ENCODE results near the gene SLC12A5.
A peak's percentile ranks its signal among the peaks of the same experiment; 100 is the strongest.

SLC12A5 gene

GRCh38 chr20:45999557-46000261, 29.3 kb upstream of the SLC12A5 start:
- no peaks in the 10 kb centered on the region for H3K9me3 Mint-ChIP-seq
- H3K27ac Mint-ChIP-seq, result peak overlapping the region; percentile 78
- intact Hi-C loops (cut with micrococcal nuclease), result no loop called here
- H3K4me3 Mint-ChIP-seq, result no peak overlapping the region
- H3K27me3 Mint-ChIP-seq, result peaks cover 6% of the 10 kb centered on the region
- peaks cover 88% of the 10 kb centered on the region for H3K4me1 Mint-ChIP-seq (ENCODE audit: low read depth)
- no peaks in the 10 kb centered on the region for H3K36me3 Mint-ChIP-seq (ENCODE audit: low read depth)

- Mint-ChIP-seq H3K27ac (peak overlapping the region; percentile 50), H3K4me3 (no peak overlapping the region), H3K9me3 (no peaks in the 10 kb centered on the region), H3K36me3 (ENCODE audit: low read depth) (no peaks in the 10 kb centered on the region), H3K27me3 (peaks cover 2% of the 10 kb centered on the region), H3K4me1 (ENCODE audit: low read depth) (peaks cover 88% of the 10 kb centered on the region)
- intact Hi-C loops (cut with micrococcal nuclease), result no loop called here
Measured at GRCh38 chr20:46000262-46000996, 28.6 kb upstream of the SLC12A5 start.

- H3K27me3 Mint-ChIP-seq, result no peaks in the 10 kb centered on the region
- H3K27ac Mint-ChIP-seq, result peak overlapping the region; percentile 34
- H3K9me3 Mint-ChIP-seq, result no peaks in the 10 kb centered on the region
- H3K4me1 Mint-ChIP-seq (ENCODE audit: low read depth), result peaks cover 92% of the 10 kb centered on the region
- no peak overlapping the region for H3K4me3 Mint-ChIP-seq
- H3K36me3 Mint-ChIP-seq (ENCODE audit: low read depth), result no peaks in the 10 kb centered on the region
- intact Hi-C loops (cut with micrococcal nuclease), result no loop called here
Measured at GRCh38 chr20:46001498-46001897, 27.5 kb upstream of the SLC12A5 start.

GRCh38 chr20:46002008-46002407, 27.0 kb upstream of the SLC12A5 start:
- intact Hi-C loops (cut with micrococcal nuclease), result no loop called here
- no peaks in the 10 kb centered on the region for H3K36me3 Mint-ChIP-seq (ENCODE audit: low read depth)
- H3K27ac Mint-ChIP-seq, result peak overlapping the region; percentile 34
- H3K4me3 Mint-ChIP-seq, result no peak overlapping the region
- H3K9me3 Mint-ChIP-seq, result no peaks in the 10 kb centered on the region
- H3K27me3 Mint-ChIP-seq, result no peaks in the 10 kb centered on the region
- H3K4me1 Mint-ChIP-seq (ENCODE audit: low read depth), result peaks cover 93% of the 10 kb centered on the region

- peak overlapping the region; percentile 99 for H3K27ac Mint-ChIP-seq
- no peaks in the 10 kb centered on the region for H3K36me3 Mint-ChIP-seq (ENCODE audit: low read depth)
- no peaks in the 10 kb centered on the region for H3K27me3 Mint-ChIP-seq
Measured at GRCh38 chr20:46004187-46004586, 24.8 kb upstream of the SLC12A5 start.

GRCh38 chr20:46004889-46005473, 24.0 kb upstream of the SLC12A5 start:
- H3K27me3 Mint-ChIP-seq, result no peaks in the 10 kb centered on the region
- H3K27ac Mint-ChIP-seq, result peak overlapping the region; percentile 99
- no peaks in the 10 kb centered on the region for H3K9me3 Mint-ChIP-seq
- intact Hi-C loops (cut with micrococcal nuclease), result no loop called here
- H3K4me3 Mint-ChIP-seq, result peak overlapping the region; percentile 60
- no peaks in the 10 kb centered on the region for H3K36me3 Mint-ChIP-seq (ENCODE audit: low read depth)
- H3K4me1 Mint-ChIP-seq (ENCODE audit: low read depth), result peaks cover 93% of the 10 kb centered on the region

More at GRCh38 chr20:46004187-46004586, 24.8 kb upstream of the SLC12A5 start:
- intact Hi-C loops (cut with micrococcal nuclease), result no loop called here
- Mint-ChIP-seq H3K4me3 (peak overlapping the region; percentile 46), H3K9me3 (no peaks in the 10 kb centered on the region), H3K4me1 (ENCODE audit: low read depth) (peaks cover 94% of the 10 kb centered on the region)

- peaks cover 93% of the 10 kb centered on the region for H3K4me1 Mint-ChIP-seq (ENCODE audit: low read depth)
- H3K4me3 Mint-ChIP-seq, result no peak overlapping the region
- peaks cover 11% of the 10 kb centered on the region for H3K36me3 Mint-ChIP-seq (ENCODE audit: low read depth)
- intact Hi-C loops (cut with micrococcal nuclease), result no loop called here
- H3K27me3 Mint-ChIP-seq, result peaks cover 1% of the 10 kb centered on the region
- H3K9me3 Mint-ChIP-seq, result no peaks in the 10 kb centered on the region
- H3K27ac Mint-ChIP-seq, result peak overlapping the region; percentile 99
Measured at GRCh38 chr20:46006022-46006705, 22.9 kb upstream of the SLC12A5 start.

GRCh38 chr20:46006964-46007363, 22.1 kb upstream of the SLC12A5 start:
- H3K9me3 Mint-ChIP-seq, result no peaks in the 10 kb centered on the region
- peaks cover 19% of the 10 kb centered on the region for H3K36me3 Mint-ChIP-seq (ENCODE audit: low read depth)
- peaks cover 93% of the 10 kb centered on the region for H3K4me1 Mint-ChIP-seq (ENCODE audit: low read depth)
- intact Hi-C loops (cut with micrococcal nuclease), result no loop called here
- peaks cover 3% of the 10 kb centered on the region for H3K27me3 Mint-ChIP-seq
- peak overlapping the region; percentile 99 for H3K27ac Mint-ChIP-seq
- no peak overlapping the region for H3K4me3 Mint-ChIP-seq

- peaks cover 3% of the 10 kb centered on the region for H3K27me3 Mint-ChIP-seq
- H3K4me3 Mint-ChIP-seq, result no peak overlapping the region
- peaks cover 98% of the 10 kb centered on the region for H3K4me1 Mint-ChIP-seq (ENCODE audit: low read depth)
- peaks cover 26% of the 10 kb centered on the region for H3K36me3 Mint-ChIP-seq (ENCODE audit: low read depth)
- intact Hi-C loops (cut with micrococcal nuclease), result no loop called here
- peak overlapping the region; percentile 99 for H3K27ac Mint-ChIP-seq
- H3K9me3 Mint-ChIP-seq, result no peaks in the 10 kb centered on the region
Measured at GRCh38 chr20:46007671-46008070, 21.3 kb upstream of the SLC12A5 start.

- Mint-ChIP-seq H3K27ac (peak overlapping the region; percentile 99), H3K27me3 (peaks cover 8% of the 10 kb centered on the region), H3K36me3 (ENCODE audit: low read depth) (peaks cover 48% of the 10 kb centered on the region), H3K4me1 (ENCODE audit: low read depth) (peaks cover 98% of the 10 kb centered on the region), H3K4me3 (peak overlapping the region; percentile 90), H3K9me3 (no peaks in the 10 kb centered on the region)
- intact Hi-C loops (cut with micrococcal nuclease), result loop anchor here (1.0 to 5.0 kb wide), 2 partner anchors 12 to 38 kb away; partner anchors contain the start of gene ZNF335
Measured at GRCh38 chr20:46009816-46010215, 19.2 kb upstream of the SLC12A5 start.

GRCh38 chr20:46010491-46011391, 18.3 kb upstream of the SLC12A5 start:
- H3K4me3 Mint-ChIP-seq, result peak overlapping the region; percentile 90
- no peaks in the 10 kb centered on the region for H3K9me3 Mint-ChIP-seq
- peaks cover 57% of the 10 kb centered on the region for H3K36me3 Mint-ChIP-seq (ENCODE audit: low read depth)
- H3K27ac Mint-ChIP-seq, result peak overlapping the region; percentile 99
- intact Hi-C loops (cut with micrococcal nuclease), result loop anchor here (1.0 to 5.0 kb wide), 2 partner anchors 12 to 38 kb away; partner anchors contain the start of gene ZNF335
- H3K4me1 Mint-ChIP-seq (ENCODE audit: low read depth), result peaks cover 94% of the 10 kb centered on the region
- H3K27me3 Mint-ChIP-seq, result peaks cover 10% of the 10 kb centered on the region

GRCh38 chr20:46011631-46012482, 17.2 kb upstream of the SLC12A5 start:
- peaks cover 65% of the 10 kb centered on the region for H3K36me3 Mint-ChIP-seq (ENCODE audit: low read depth)
- no peaks in the 10 kb centered on the region for H3K9me3 Mint-ChIP-seq
- peaks cover 10% of the 10 kb centered on the region for H3K27me3 Mint-ChIP-seq
- peaks cover 83% of the 10 kb centered on the region for H3K4me1 Mint-ChIP-seq (ENCODE audit: low read depth)
- H3K27ac Mint-ChIP-seq, result peak overlapping the region; percentile 99
- intact Hi-C loops (cut with micrococcal nuclease), result loop anchor here (5.0 kb wide), 1 partner anchor 40 kb away; the partner anchor contains the start of gene ZNF335
- H3K4me3 Mint-ChIP-seq, result peak overlapping the region; percentile 90
